Measurements from ENCODE around the gene KRT14.
A peak's percentile ranks its signal among the peaks of the same experiment; 100 is the strongest.
"Not testable (repeated sequence)": the region's sequence is repeated elsewhere in the genome, so short reads cannot be mapped to it uniquely, and the experiment has no call there.

KRT14 gene

GRCh38 chr17:41549596-41550039 is 37.1 kb downstream of the KRT14 start:
- Mint-ChIP-seq H3K4me1 (peaks cover 19% of the 10 kb centered on the region), H3K27me3 (no peaks in the 10 kb centered on the region), H3K27ac (no peak overlapping the region), H3K9me3 (no peaks in the 10 kb centered on the region), H3K36me3 (no peaks in the 10 kb centered on the region), H3K4me3 (no peak overlapping the region)

DNA sequence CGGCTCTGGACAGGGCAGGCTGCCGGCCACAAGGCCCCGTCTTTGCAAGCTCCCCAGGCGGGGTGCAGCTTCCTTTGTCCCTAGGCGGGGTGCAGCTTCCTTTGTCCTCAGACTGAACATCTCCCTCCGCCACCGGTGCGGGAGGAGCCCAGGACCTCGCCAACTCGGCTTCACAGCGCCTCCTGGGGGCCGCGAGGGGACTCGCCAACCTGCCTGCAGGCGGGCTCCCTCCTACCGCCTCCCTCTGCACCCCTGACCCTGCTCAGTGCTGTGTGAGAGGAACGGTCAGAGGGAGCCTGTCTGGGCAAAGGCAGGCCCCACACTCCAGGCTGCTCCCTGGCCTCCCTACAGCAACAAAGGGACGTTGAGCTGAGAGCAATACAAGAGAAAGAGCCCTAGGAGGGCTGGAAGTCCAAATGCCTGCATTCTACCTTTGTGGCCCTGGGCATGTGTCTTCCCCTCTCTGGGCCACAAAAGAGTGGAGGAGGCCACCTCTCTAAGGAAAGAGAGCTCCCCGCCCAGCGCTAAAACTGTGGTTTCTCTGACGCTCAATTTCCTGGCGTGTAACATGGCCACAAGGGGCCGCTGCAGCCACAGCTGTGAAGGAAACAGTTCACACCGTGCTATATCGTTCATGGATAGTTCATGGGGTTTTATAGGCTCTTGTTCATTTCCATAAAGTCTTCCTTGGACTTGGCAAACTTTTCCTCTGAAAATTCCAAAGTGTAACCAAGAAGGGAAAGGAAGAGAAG is 37.7 kb downstream of the KRT14 start:
- Mint-ChIP-seq H3K4me1 (peaks cover 19% of the 10 kb centered on the region), H3K4me3 (peak overlapping the region; percentile 67), H3K27ac (no peak overlapping the region), H3K9me3 (no peaks in the 10 kb centered on the region), H3K36me3 (no peaks in the 10 kb centered on the region), H3K27me3 (no peaks in the 10 kb centered on the region)

- Mint-ChIP-seq H3K27me3 (no peaks in the 10 kb centered on the region), H3K4me1 (peaks cover 19% of the 10 kb centered on the region), H3K9me3 (no peaks in the 10 kb centered on the region), H3K27ac (no peak overlapping the region), H3K36me3 (no peaks in the 10 kb centered on the region), H3K4me3 (no peak overlapping the region)
Observed at GRCh38 chr17:41547921-41548843, 38.5 kb downstream of the KRT14 start.

GRCh38 chr17:41547378-41547841 is 39.3 kb downstream of the KRT14 start:
- H3K4me3 Mint-ChIP-seq, result no peak overlapping the region
- no peaks in the 10 kb centered on the region for H3K36me3 Mint-ChIP-seq
- H3K9me3 Mint-ChIP-seq, result no peaks in the 10 kb centered on the region
- peak overlapping the region; percentile 66 for H3K27ac Mint-ChIP-seq
- no peaks in the 10 kb centered on the region for H3K27me3 Mint-ChIP-seq
- H3K4me1 Mint-ChIP-seq, result peaks cover 19% of the 10 kb centered on the region

DNA sequence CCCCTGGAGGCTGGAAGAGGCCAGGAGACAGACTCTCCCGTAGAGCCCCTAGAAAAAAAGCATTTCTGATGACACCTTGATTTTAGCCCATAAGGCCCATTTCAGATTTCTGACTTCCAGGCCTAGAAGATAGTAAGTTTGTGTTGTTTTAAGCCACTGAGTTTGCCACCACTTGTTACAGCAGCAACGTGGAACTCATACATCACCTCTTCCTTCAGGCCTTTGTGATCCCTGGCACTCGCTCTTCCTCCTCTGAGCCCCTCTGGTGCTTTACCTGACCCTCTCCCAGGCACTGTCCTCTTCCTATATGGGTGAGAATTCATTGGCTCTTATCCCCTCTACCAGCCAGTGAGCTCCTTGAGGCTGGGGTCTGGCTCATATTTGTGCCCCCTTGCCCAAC is 39.9 kb downstream of the KRT14 start:
- H3K4me3 Mint-ChIP-seq, result no peak overlapping the region
- no peaks in the 10 kb centered on the region for H3K9me3 Mint-ChIP-seq
- peaks cover 19% of the 10 kb centered on the region for H3K4me1 Mint-ChIP-seq
- no peak overlapping the region for H3K27ac Mint-ChIP-seq
- H3K36me3 Mint-ChIP-seq, result no peaks in the 10 kb centered on the region
- no peaks in the 10 kb centered on the region for H3K27me3 Mint-ChIP-seq

GRCh38 chr17:41545829-41546410 is 40.8 kb downstream of the KRT14 start:
- Mint-ChIP-seq H3K4me1 (peaks cover 19% of the 10 kb centered on the region), H3K4me3 (no peak overlapping the region), H3K27me3 (no peaks in the 10 kb centered on the region), H3K36me3 (no peaks in the 10 kb centered on the region), H3K9me3 (no peaks in the 10 kb centered on the region), H3K27ac (no peak overlapping the region)

GRCh38 chr17:41544935-41545334 is 41.8 kb downstream of the KRT14 start:
- Mint-ChIP-seq H3K4me3 (no peak overlapping the region), H3K9me3 (no peaks in the 10 kb centered on the region), H3K27ac (no peak overlapping the region), H3K36me3 (no peaks in the 10 kb centered on the region), H3K4me1 (peaks cover 19% of the 10 kb centered on the region), H3K27me3 (no peaks in the 10 kb centered on the region)

- Mint-ChIP-seq H3K4me1 (peaks cover 16% of the 10 kb centered on the region), H3K9me3 (no peaks in the 10 kb centered on the region), H3K27ac (no peak overlapping the region), H3K27me3 (no peaks in the 10 kb centered on the region), H3K36me3 (no peaks in the 10 kb centered on the region), H3K4me3 (no peak overlapping the region)
Observed at GRCh38 chr17:41544491-41544892, 42.2 kb downstream of the KRT14 start.

- H3K9me3 Mint-ChIP-seq, H3K4me3 Mint-ChIP-seq, H3K27me3 Mint-ChIP-seq, H3K4me1 Mint-ChIP-seq, H3K27ac Mint-ChIP-seq, H3K36me3 Mint-ChIP-seq: not testable (repeated sequence)
Observed at GRCh38 chr17:41542786-41543185, 43.9 kb downstream of the KRT14 start.

DNA sequence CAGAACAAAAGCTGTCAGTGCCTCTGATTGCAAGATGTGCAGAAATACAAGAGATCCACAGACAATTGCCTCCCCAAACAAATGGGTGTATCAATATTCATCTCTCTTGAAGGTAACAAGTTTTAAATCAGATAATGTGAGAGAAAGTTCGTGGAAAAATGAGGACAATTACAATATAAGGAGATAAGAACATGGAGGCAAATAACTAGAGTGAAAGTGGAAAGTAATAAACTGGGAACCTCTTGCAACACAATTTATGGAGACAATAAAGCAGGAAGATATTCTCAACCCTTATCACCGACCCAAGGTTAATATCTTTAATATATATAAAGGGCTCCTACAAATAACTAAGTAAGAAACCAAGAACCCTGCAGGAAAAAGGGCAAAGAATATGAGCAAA is 44.3 kb downstream of the KRT14 start:
- Mint-ChIP-seq H3K4me1 (no peaks in the 10 kb centered on the region), H3K27ac (no peak overlapping the region), H3K27me3 (no peaks in the 10 kb centered on the region), H3K9me3 (no peaks in the 10 kb centered on the region), H3K4me3 (no peak overlapping the region), H3K36me3 (no peaks in the 10 kb centered on the region)

DNA sequence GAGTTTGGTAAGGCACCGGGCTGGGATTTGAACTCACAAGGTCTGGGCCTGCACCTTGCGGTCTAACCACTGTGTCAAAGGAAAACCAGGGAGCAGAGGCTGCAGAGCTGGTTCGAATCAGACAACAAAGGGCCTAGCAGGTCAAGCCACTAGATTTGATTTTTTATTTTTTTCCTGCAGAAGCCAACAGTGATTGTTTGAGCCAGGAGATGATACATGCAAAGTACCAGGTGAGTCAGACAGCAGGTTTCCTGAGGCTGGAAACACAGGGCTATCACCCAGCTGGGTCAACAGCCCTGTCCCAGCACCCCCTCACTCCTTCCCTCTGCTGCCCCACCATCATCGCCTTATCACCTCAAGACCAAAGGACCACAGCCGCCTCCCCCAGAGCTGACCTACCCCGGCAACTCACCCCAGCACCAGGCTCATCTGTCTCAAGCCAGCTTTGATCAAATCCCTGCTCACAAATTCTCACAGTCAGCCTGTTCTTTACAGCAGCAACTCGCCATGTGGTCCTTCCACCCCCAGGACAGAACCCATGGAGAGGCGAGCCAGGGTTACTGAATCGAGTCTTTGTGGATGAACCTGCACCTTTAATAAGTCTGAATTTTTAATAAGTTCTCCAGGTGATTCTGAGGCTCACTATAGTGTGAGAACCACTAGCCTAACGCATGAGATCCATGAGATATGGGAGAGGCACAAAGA is 45.6 kb downstream of the KRT14 start:
- Mint-ChIP-seq H3K9me3 (no peaks in the 10 kb centered on the region), H3K36me3 (no peaks in the 10 kb centered on the region), H3K4me3 (no peak overlapping the region), H3K27ac (no peak overlapping the region), H3K4me1 (no peaks in the 10 kb centered on the region), H3K27me3 (no peaks in the 10 kb centered on the region)

DNA sequence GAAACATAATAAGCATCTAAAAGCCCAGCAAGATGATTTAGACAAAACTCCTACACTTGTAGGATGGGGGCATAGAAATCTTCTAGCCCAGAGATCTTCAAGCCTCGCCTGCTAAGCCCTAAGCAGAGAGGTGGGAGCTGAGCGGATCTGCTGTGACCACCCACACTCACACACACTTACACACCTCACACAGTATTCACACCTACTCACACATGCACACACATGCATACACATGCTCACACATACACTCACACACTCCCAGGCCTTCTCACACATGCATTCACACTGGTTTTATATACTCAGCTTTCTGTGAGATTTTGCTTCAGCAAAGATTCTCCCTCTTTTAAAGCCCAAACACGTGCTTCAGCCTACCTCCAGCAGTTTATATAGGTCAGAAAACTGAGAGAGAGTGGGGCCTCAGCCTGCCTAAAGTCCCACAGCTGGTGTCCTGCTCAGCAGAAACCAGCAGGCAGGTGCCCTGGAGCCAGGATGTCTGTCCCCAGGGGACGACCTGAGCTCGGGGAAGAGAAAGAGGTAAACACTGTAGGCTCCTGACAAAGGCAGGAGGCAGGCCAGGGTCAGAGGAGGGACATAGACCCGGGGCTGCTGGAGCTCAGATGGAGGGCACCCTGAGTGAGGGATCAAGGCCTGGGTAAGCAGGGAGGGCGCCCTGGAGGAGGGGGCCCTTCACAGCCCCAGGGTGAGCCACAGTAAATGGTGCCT is 46.6 kb downstream of the KRT14 start:
- Mint-ChIP-seq H3K36me3 (no peaks in the 10 kb centered on the region), H3K4me1 (no peaks in the 10 kb centered on the region), H3K9me3 (no peaks in the 10 kb centered on the region), H3K27me3 (peaks cover 3% of the 10 kb centered on the region), H3K4me3 (no peak overlapping the region), H3K27ac (no peak overlapping the region)

DNA sequence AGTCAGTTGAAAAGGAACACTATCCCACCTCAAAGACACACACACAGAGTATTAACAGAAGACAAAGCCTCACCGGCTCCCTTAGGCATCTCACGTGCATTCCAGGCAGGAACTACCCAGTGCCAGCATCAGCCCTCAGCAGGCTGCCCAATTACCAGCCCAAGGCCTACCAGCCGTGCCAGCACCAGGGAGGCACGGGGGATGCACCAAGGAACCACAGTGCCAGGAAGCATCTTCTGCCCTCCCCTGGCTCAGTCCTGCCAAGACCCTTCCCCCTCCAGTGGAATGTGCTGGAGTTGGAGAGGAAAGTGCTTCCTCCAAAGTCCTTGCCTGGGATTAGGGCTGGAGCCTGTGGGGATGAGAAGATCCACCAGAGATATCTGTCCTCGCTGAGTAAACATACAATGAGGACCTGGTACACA is 47.6 kb downstream of the KRT14 start:
- Mint-ChIP-seq H3K4me3 (no peak overlapping the region), H3K27me3 (peaks cover 3% of the 10 kb centered on the region), H3K36me3 (no peaks in the 10 kb centered on the region)

GRCh38 chr17:41538565-41538991 is 48.1 kb downstream of the KRT14 start:
- Mint-ChIP-seq H3K4me3 (no peak overlapping the region), H3K36me3 (no peaks in the 10 kb centered on the region), H3K9me3 (no peaks in the 10 kb centered on the region), H3K27ac (no peak overlapping the region), H3K4me1 (no peaks in the 10 kb centered on the region), H3K27me3 (peaks cover 3% of the 10 kb centered on the region)

More for the DNA sequence above, 47.6 kb downstream of the KRT14 start:
- Mint-ChIP-seq H3K27ac (peak overlapping the region; percentile 41), H3K9me3 (no peaks in the 10 kb centered on the region), H3K4me1 (no peaks in the 10 kb centered on the region)

DNA sequence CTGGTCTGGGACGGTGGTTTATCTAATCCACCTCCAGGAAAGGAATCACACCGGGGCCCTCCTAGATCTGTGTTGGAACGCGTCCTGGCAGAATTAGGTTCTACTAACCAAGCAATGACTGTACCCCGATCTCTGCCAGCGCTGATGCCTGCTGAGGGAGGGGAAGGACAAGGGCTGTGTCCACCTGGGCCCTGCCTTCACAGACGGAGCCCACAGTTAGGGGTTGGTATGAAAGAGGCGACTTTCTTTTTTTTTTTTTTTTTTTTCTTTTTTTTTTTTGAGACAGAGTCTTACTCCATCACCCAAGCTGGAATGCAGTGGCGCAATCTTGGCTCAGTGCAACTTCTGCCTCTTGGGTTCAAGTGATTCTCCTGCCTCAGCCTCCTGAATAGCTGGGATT is 48.7 kb downstream of the KRT14 start:
- H3K36me3 Mint-ChIP-seq, result no peaks in the 10 kb centered on the region
- H3K4me3 Mint-ChIP-seq, result no peak overlapping the region
- no peaks in the 10 kb centered on the region for H3K9me3 Mint-ChIP-seq
- H3K27ac Mint-ChIP-seq, result no peak overlapping the region
- peaks cover 3% of the 10 kb centered on the region for H3K27me3 Mint-ChIP-seq
- H3K4me1 Mint-ChIP-seq, result no peaks in the 10 kb centered on the region
